SU-DHL-6 (cell line): ENCODE results near the gene SF1.

Experiments
- CTCF ChIP-seq: fragments of 200-600 bp; sonication (generic); IDR thresholded peaks from one replicate; pipeline ENCODE4 v1.5.1; 2017; ENCODE audit warnings: antibody characterized with exemption, mild to moderate bottlenecking, low read length, moderate library complexity; ENCODE audit not compliant: insufficient read depth, poor library complexity, severe bottlenecking
- EZH2phosphoT487 ChIP-seq: fragments of 200-600 bp; sonication (generic), shearing (Covaris generic); conservative IDR thresholded peaks from 2 replicates; pipeline ENCODE4 v1.6.1; 2018; ENCODE audit warnings: mild to moderate bottlenecking, antibody characterized with exemption, low read length, moderate library complexity, mixed read lengths

GRCh38 chr11:64754919-64755662 is 23.3 kb downstream of the SF1 start:
- TF ChIP-seq CTCF (no peak), EZH2phosphoT487 (no peak)
